ENCODE results near the gene CYP46A1. TPM values are rescaled to one million over a fixed set of nuclear protein-coding genes. Genes with fewer than 3 reads are reported as not detected.

Gene CYP46A1
- total and polyA plus RNA-seq, 3 donors from 2014 or later: 2.5 to 4.6 (median 4.2) TPM

- Histone ChIP-seq H3K9me3 (no peaks in the 10 kb centered on the region), H3K36me3 (ENCODE audit: low read depth, missing control alignments) (no peaks in the 10 kb centered on the region), H3K4me3 (no peak overlapping the region), H3K27ac (no peak overlapping the region), H3K27me3 (no peaks in the 10 kb centered on the region), H3K4me1 (peaks cover 25% of the 10 kb centered on the region)
- WGBS, 2 donors: 84 to 91% methylated on average over 15 to 16 of the region's 16 CpGs
- TF ChIP-seq POLR2A (IDR thresholded peaks at IDR 0.05) (no peak), CTCF (IDR thresholded peaks at IDR 0.05) (no peak)
- peak; percentile 9 for DNase-seq
- intact Hi-C loops (cut with DNase I; ENCODE audit: low total_unique reads): no loop called here
These were observed 44.3 kb downstream of the CYP46A1 start for GRCh38 chr14:99728231-99728920.

GRCh38 chr14:99728981-99729451 is 44.9 kb downstream of the CYP46A1 start:
- H3K9me3 ChIP-seq: no peaks in the 10 kb centered on the region
- no peaks in the 10 kb centered on the region for H3K27me3 ChIP-seq
- no peak for DNase-seq
- TF ChIP-seq POLR2A (IDR thresholded peaks at IDR 0.05): no peak
- TF ChIP-seq CTCF (IDR thresholded peaks at IDR 0.05): no peak
- no peaks in the 10 kb centered on the region for H3K36me3 ChIP-seq (ENCODE audit: low read depth, missing control alignments)
- H3K27ac ChIP-seq: no peak overlapping the region
- intact Hi-C loops (cut with DNase I; ENCODE audit: low total_unique reads): no loop called here
- peaks cover 25% of the 10 kb centered on the region for H3K4me1 ChIP-seq
- no peak overlapping the region for H3K4me3 ChIP-seq
- 75 to 83% methylated on average over 2 to 4 of the region's 4 CpGs for WGBS, 2 donors

GRCh38 chr14:99729991-99730875 is 46.1 kb downstream of the CYP46A1 start:
- TF ChIP-seq CTCF (IDR thresholded peaks at IDR 0.05) (peak; percentile 85 to 88 (median 87)), POLR2A (IDR thresholded peaks at IDR 0.05) (no peak)
- H3K9me3 ChIP-seq: no peaks in the 10 kb centered on the region
- intact Hi-C loops (cut with DNase I; ENCODE audit: low total_unique reads): loop anchor here (5.0 to 10.0 kb wide), 2 partner anchors 65 to 157 kb away; partner anchors contain the start of gene EML1
- no peaks in the 10 kb centered on the region for H3K36me3 ChIP-seq (ENCODE audit: low read depth, missing control alignments)
- DNase-seq: peak; percentile 84
- 0 to 5% methylated on average over 1 to 55 of the region's 75 CpGs for WGBS, 2 donors
- H3K4me3 ChIP-seq: peak overlapping the region; percentile 53
- no peak overlapping the region for H3K27ac ChIP-seq
- no peaks in the 10 kb centered on the region for H3K27me3 ChIP-seq
- peaks cover 25% of the 10 kb centered on the region for H3K4me1 ChIP-seq

- Histone ChIP-seq H3K27ac (no peak overlapping the region), H3K27me3 (no peaks in the 10 kb centered on the region), H3K4me1 (peaks cover 25% of the 10 kb centered on the region), H3K4me3 (peak overlapping the region in 1 of 2 donors; percentile 53), H3K9me3 (no peaks in the 10 kb centered on the region), H3K36me3 (ENCODE audit: low read depth, missing control alignments) (no peaks in the 10 kb centered on the region)
- no peak for DNase-seq
- 61 to 67% methylated on average over 10 to 13 of the region's 13 CpGs for WGBS, 2 donors
- intact Hi-C loops (cut with DNase I; ENCODE audit: low total_unique reads): loop anchor here (5.0 to 10.0 kb wide), 2 partner anchors 64 to 156 kb away; partner anchors contain the start of gene EML1
- TF ChIP-seq POLR2A (IDR thresholded peaks at IDR 0.05): no peak
- TF ChIP-seq CTCF (IDR thresholded peaks at IDR 0.05): no peak
These were observed 46.9 kb downstream of the CYP46A1 start for GRCh38 chr14:99730876-99731546.
